Kidney tubule cell (primary cell): Measurements from ENCODE around the gene ABCA5.
"Not testable (repeated sequence)": the region's sequence is repeated elsewhere in the genome, so short reads cannot be mapped to it uniquely, and the experiment has no call there.

Experiments
- DNase-seq: peaks from one replicate; pipeline ENCODE4 v3.0.0-alpha.2; 2018; ENCODE audit warnings: low spot score

The ABCA5 gene

DNA sequence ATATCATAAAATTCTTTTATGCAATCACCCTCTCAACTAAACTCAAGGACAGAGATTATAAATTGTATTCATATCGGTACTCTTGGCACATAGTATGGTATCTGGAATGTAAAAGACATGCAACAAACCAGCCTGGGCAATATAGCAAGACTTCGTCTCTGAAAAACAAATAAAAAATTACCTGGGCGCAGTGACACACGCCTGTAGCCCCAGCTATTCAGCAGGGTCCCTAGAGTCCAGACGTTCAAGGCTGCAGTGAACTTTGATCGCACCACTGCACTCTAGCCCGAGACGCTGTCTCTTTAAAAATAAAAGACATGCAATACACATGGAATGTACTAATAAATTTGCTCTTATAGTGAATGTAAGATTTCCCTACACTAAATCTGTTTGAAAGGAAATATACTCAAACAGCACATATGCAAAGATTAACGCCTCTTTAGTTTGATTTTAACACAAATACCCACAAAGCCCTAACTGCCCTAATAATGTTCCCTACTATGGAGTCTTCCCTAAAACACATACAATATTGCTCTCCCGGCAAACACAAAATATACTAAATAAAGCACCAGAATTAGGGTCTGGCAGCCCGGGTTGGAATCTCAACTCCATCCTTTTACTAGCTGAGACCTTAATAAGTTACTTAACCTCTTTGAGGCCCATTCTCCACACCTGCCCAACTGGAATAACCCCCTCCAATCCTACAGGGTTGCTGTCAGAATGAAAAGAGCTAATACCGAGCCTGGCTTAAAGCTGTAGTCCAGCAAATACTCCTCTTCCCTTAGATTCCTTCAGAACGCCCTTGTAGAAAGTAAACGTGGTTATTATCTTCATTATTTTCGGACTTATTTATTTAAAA is 1.2 kb downstream of the ABCA5 start:
- DNase-seq: no peak

DNA sequence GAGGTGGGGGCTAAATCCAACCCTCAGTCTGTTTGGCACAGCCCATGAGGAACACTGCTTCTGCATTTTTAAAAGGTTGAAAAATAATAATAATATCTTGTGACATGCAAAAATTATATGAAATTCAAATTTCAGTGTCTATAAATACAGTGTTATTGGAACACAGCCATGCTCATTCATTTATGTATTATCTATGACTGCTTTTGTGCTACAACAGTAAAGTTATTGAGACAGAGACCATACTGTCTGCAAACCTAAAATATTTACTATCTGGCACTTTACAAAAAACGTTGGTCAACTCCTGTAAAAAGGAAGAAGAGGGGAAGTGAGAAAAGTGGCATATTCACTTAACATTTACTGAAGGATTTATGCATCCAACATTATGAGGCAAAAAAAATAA is 3.1 kb downstream of the ABCA5 start:
- DNase-seq: no peak

DNA sequence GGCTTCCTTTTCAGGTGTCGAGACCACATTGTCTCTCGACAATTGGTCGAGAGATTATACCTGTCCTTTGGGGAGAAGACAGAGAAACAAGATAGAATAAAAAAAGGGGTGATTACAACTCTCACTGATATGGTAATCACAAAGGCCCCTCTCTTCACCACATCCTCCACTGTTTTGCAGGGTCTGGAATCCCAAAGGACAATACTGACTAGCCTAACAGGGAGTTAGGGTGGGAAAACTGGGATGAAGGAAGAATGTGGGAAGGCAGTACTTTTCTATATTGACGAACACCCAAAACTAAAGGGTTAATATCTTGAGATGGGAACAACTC is 6.1 kb downstream of the ABCA5 start:
- DNase-seq: no peak

DNA sequence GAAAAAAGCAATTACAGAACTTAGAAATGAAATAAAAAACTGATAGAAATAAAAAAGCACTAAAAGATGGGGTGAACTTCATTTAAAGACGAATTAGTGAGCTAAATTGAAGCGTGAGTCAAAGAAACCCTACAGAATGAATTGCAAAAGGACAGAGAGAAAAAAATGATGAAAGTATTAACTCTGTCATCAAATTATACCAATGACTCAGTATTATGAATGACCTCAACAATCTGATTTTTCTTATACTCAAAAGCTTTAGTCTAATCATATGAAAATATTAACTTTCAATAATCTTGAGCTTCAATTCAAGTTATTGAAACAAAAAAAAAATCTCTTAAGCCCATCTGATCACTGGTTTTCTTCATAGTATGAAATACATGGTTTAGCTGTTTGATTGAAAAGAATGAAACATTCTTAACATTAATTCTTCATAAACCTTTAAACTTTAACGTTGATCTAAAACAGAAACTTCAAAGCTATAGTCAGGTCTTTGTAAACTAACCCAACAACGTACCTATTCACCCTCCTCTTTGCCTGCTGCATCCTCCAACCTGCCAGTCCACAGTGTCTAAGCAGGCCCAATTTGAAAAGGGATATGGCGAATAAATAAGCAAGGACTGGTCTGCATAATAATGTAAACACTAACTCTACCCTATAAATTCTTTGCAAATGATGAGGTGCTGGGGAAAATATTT is 6.6 kb downstream of the ABCA5 start:
- no peak for DNase-seq

DNA sequence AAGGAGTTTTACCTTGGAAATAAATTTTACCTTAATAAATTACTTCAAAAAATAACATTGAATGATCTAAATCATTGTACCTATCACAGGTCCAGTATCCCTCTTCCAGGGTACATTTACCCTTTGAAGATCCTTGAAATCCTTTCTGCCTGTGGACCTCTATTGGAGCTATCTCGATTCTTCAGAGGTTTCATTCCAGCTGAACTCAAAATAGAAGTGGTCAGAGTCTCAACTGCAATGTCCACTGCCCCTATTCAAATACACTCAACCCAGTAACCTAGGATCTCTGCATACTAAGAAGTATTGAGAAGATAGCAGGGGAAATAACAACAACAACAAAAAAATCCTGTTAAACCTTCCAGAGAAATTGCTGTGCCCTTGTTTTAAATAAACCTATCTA is 9.3 kb downstream of the ABCA5 start:
- no peak for DNase-seq

DNA sequence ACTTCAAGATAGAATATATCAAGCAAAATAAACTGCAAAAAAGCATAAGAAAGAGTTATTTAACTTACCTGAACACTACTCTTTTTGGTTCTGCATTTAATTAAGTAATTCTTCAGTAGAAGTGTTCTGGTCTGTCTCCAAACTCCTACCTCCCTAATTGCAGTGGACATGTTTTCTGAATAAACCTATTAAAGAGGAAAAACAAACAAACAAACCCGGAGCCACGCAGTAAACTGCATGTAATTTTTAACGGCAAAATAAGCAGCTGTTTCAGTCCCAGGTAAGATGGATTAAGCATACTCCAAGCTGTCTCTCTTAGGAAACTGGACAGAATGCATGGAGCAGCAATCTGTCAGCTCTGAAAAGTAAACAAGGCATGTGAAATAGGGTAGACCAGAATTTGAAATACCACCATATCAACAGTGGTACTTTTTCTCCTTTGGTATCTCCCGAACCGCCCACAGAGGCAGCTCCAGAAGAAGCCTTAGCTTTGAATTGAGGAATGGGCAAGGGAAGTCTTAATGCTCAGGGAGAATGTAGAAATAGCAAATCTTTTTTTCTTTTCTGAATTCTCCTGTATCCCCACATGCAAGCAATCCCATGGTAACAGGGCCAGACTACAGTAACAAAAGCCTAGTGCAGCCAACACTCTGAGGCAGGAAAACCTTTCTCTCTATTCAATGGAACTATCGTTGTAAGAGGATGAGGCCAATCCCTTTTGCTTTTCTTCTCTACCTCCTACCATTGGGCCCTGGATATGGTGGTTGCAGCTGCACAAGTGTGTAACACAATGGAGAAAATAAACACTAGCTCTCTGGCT is 12.5 kb downstream of the ABCA5 start:
- no peak for DNase-seq

DNA sequence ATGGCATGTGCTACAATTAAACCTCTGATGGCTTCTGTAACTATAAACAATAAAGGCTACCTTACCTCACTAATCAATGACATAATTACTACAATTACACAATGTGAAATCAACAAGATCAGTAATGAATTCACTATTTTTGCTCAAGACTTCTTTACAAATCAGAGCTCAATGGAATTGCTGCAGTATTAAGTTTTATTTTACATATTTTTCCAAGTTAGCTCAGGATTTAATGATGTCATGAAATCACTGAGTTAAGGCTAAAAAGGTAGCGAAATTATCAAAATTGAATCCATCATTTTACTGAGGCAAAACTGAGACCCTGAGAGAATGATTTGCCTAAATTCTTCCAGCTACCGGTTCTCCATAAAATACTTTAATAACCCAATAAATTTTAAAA is 21.8 kb downstream of the ABCA5 start:
- no peak for DNase-seq

DNA sequence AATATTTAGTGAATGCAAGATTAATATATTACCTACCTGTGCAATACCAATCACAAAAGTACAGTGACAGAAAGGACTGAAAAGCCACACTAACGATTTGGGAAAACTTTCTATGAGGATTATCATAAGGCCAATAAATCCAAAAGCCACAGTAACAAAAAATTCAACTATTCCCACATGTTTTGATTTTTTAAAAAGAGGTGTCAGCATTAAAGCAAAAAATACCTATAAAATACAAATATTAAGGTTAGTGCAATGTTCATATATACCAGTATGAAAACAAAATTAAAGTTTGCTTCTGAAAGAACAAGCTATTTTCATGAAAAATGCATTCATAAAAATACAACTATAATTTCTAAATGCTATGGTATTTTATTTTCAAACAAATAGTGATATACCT is 24.3 kb downstream of the ABCA5 start:
- DNase-seq: no peak

DNA sequence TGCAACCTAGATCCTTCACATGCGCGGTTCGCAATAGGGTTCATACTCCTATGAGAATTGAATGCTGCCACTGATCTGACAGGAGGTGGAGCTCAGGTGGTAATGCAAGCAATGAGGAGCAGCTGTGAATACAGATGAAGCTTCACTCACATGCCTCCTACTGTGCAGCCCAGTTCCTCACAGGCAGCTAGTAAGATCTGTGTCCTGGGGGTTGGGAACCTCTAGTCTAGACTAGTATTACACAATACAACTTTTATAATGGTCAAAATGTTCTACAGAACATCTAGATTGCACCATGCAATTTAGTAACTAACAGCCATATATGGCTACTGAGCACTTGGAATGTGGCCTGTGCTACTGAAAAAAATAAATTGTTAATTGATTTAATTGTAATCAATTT is 26.7 kb downstream of the ABCA5 start:
- no peak for DNase-seq

DNA sequence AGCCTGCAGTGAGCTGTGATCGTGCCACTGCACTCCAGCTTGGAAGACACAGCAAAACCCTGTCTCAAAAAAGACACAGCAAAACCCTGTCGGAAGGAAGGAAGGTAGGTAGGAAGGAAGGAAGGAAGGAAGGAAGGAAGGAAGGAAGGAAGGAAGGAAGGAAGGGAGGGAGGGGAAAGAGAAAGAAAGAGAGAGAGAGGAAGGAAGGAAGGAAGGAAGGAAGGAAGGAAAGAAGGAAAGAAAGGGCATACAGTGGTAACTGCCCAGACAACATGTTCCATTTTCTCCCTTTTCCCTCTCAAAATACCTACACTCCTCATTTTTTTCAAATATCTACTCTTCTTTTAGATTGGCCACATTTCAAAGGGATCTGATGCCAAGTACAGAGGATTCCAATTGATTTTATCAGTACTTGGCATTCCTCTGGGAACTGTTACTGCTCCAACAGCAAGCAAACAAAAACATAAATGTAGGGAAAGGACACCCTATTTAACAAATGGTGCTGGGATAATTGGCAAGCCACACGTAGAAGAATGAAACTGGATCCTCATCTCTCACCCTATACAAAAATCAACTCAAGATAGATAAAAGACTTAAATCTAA is 28.7 kb downstream of the ABCA5 start:
- DNase-seq: not testable (repeated sequence)

DNA sequence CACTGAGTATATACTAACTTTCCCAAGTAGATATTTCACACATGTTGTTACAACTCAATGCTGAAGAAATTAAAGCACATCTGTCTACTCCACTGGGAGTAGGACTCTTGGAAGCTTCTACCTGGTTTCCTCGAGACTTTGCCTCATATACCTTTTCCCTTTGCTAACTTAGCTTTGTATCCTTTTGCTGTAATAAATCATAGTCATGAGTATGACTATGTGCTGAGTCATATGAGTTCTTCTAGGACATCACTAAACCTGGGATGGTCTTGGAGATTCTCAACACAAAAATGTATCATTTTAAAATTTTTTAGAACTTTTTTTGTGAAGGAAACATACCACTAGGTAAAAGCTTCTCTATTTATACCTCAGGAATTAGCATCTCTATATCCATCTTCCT is 39.8 kb downstream of the ABCA5 start:
- peak; percentile 27 for DNase-seq

DNA sequence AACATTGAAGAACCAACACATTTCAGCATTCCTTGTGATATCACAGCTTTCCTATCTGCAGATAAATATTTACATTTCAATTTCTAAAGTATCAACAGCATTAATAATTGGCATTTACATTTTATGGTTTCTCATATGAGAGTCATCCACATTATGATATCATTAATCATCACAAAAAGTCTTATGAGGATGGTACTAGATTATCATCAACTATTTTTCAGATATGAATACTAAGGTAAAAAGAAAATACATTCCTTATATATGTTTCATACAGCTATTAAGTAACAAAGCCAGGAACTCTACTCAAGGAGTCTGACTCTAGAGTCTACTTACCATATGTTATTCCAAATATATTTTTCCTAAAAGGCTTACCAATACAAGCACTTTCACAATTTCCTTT is 40.7 kb downstream of the ABCA5 start:
- DNase-seq: no peak

DNA sequence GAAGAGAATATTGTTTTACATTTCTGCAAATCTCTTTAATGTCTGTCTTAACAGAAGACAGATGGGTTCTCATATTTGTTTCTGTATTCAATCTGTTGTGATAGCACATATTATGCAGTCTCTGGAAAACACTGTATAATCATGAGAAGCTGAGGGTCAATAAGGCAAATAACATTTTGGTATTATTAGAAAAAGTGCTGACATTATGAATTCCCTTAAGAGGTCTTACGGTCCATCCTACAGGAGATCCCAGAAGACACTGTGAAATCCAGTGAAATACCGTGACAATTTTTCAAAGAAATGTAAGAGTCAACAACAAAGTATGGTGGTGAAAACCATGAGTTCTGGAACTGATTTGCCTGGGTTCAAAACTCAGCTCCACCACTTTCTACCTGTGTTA is 42.3 kb downstream of the ABCA5 start:
- DNase-seq: no peak

DNA sequence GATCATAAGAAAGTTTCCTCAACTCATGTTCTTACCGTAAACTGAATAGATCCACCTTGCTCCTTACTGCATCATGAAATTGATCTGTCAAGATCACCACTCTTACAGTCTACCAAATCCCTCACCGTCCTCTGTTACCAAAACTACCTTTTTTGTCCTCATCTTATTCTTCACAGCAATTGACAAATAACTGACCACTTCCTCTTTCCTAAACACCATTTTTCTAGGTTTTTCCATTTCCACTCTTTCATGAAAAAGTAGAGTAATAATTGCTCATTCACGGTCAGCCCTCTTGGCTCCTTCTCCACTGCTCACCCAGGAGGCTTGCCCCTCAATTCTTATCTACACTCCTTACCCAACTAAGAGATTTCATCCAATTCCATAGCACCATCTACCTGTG is 44.9 kb downstream of the ABCA5 start:
- DNase-seq: no peak

DNA sequence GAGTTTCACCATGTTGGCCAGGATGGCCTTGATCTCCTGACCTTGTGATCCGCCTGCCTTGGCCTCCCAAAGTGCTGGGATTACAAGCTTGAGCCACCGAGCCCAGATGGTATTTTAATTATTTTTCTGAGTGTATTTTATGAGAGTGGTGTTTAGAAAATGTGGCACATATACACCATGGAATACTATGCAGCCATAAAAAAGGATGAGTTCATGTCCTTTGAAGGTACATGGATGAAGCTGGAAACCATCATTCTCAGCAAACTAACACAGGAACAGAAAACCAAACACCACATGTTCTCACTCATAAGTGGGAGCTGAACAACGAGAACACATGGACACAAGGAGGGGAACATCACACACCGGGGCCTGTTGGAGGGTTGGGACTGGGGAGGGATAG is 50.7 kb downstream of the ABCA5 start:
- not testable (repeated sequence) for DNase-seq

DNA sequence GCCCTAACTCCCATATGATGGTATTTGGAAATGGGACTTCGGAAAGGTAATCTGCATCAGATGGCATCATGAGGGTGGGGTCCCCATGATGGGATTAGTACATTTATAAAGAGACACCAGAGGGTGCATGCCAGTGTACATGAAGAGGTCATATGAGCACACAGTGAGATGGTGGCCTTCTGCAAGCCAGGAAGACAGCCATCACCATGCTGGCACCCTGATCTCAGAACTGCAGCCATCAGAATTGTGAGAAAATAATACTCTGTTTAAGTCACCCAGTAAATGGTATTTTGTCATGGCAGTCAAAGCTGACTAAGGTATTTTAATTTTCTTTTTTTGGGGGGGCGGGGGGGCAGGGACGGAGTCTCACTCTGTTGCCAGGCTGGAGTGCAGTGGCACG is 51.2 kb downstream of the ABCA5 start:
- no peak for DNase-seq

DNA sequence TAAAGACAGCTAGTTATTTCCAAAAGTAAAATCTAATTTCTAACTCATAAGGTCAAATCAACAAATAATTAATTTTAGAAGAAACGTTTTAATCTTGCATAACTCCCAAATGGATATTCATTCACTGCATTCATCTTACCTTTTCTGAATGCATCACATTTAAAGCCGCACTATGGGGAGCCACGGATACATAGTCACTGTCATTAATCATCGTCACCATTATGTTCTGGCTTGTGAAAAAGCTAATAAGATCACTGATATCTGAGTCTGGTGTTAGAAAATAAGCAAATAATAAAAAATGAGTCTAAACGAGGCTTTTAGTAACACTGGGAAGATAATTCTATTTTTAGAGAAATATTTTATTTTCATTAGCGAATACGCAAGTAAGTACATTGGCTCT is 55.9 kb downstream of the ABCA5 start:
- no peak for DNase-seq

DNA sequence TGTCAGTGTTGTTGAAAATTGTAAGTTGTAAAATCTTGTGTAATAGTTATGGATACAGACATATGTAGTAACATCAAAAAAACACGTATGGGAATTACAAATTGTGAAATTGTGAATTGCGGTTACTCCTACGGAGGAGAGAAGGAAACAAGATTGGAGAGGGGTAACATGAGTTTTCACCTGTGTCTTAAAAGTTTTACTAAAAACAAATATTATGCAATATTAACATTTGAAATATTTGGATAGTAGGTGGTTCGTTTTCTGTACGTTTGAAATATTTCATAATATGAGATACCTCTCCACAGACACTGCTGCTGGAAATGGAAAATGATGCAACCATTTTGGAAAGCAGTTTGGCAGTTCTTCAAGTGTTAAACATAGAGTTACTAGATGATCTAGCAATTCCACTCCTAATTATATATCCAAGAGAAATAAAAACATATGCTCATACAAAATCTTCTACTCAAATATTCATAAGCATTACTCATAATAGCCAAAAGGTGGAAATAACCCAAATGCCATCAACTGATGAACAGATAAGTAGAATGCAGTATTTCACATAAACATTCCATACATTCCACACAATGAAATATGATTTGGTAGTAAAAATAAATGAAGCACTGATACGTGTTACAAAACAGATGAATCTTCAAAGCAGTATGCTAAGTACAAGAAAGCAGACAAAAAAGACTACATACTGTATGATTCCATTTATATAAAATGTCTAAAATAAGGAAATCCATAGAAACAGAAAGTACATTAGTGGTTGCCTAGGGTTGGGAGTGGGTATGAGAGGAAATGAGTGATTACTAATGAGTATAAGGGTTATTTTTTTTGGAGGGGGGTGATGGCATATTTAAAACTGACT is 57.6 kb downstream of the ABCA5 start:
- DNase-seq: no peak

DNA sequence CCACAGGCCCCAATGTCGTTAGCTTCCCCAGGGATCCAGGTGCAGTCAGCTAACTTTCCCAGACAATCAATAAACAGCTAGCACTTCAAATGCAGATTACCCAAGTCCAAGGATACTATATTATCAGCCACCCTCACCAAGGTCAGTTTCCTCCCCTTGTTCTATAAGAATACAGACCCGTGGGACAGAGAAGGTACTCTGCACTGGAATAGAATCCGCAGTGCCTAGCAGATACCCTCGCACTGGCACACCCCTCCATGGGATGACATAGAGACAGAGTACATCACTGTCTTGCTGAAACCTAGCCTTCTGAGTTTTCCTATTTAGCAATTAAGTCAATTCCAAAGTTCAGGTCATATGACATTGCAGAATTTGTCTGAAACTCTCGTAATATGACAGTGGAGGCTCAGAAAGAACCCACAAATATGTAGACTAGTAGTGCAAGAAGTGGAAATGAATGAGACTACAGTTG is 58.4 kb downstream of the ABCA5 start:
- no peak for DNase-seq

DNA sequence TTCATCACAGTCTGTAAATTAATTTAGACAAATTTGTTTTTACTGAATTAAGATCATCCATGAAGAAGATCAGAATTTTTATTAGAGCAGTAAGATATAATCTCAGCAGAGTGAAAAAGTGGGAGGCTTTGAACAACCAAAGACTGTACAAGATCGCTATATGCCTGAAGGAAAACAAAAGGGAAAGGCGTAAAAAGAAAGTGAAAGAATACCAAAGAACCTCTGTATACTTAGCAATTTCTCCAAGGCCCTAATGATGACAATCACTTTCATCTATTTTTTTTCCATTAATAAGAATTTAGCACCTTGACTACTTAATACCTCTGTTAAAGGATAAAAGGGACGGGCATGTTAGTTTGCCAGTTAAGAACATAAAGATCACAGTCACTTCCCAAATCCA is 59.7 kb downstream of the ABCA5 start:
- no peak for DNase-seq

DNA sequence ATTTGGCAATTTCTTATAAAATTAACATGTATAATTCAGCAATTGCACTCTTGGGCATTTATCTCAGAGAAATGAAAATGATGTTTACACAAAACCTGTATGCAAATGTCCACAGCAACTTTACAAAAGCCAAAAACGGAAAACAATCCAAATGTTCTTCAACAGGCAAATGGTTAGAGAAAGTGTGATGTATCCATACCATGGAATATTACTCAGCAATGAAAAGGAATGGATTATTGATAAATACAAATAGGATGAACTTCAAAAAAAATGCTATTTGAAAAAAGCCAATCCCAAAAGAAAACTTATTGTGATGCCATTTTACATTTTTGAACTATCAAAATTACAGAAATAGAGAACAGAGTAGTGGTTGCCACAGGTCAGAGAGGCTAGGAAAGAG is 61.1 kb downstream of the ABCA5 start:
- no peak for DNase-seq
